Measurements from ENCODE around the gene CXorf65.

- TF ChIP-seq CTCF (IDR thresholded peaks at IDR 0.05) (no peak), POLR2A (IDR thresholded peaks at IDR 0.05) (no peak)
These were observed 912 bp downstream of the CXorf65 start for GRCh38 chrX:71105628-71106027.
